HG03571 (cell line): Measurements from ENCODE around the gene MYMX.

ENCODE experiments used
- ATAC-seq: cut with Tn5 transposase; IDR thresholded peaks from one replicate; pipeline ENCODE4 v1.9.1; 2021; ENCODE audit not compliant: unreplicated experiment

MYMX gene

GRCh38 chr6:44262467-44263353 is 46.0 kb downstream of the MYMX start:
- no peak for ATAC-seq

DNA sequence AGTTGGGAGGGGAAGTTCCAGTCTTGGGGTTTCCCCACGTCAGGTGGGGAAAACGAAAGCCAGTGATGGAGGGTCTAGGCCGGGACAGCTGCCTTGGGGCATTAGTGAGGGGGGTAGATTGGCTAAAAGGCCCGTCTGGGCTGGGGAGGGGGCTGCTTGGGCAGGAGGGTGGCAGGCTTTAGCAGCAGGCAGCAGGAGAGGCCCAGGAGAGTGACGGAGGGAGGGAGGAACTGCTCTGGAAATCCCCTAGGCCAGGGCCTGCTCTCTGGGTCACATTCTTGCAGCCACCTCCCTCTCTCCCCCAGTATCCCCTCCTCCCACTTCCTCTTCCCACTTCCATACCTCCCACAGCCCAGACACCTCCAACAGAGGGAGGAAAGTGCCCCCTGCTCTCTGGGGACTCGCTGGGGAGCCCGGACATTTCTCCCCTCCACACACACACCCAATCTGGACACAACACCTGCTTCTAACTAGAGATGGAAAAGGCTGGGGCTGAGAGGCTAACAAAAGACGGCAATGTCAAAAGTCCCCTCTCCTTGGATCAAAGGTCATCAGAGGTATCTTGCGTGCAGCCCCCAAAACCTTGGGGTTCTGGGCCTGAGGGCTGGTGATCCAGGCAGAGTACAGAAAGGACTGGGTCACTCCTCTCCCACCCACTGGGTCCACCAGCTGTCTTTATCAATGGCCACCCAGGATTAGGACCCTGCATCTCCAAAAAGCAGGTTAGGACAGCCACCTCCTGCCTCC is 46.8 kb downstream of the MYMX start:
- ATAC-seq = no peak

GRCh38 chr6:44264154-44265006 is 47.7 kb downstream of the MYMX start:
- peak; percentile 29 for ATAC-seq

DNA sequence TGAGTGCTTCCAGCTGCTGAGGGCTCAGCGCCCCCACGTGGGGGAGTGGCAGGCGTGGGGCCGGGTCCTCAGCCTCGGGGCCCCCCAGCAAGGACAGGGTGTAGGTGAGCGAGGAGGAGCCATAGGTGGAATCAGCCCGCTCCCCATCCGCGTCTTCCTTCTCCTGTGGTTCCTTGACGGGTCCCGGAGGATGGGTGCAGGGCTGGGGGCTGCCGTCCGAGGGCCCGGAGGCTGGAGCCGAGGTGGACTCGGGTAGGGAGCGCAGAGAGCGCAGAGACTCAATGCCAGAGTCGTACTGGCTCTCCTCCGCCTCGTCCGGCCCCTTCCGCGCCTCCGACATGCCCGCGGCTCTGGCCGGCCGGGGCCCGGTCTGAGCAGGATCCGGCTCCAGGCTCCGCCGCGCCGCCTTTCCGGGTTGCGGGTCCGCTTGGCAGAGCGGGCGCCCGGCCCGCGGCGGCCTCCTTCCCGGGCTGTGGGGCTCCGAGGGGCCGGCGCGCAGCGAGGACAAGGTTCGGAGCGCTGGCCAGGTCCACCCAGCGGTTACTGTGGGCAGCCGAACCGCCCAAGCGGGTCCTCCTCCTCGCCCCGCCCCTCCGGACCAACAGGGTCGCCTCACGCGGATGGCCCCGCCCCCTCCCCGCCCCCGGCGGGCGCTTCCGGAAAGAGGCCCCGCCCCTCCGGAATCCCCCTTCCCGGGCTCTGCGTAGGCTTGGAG is 48.4 kb downstream of the MYMX start, which contains the start of gene NFKBIE:
NFKBIE (minus strand) TSS at position 545 of the 715 bp plus-strand sequence; CDS start at position 340, 205 bp downstream.
- ATAC-seq = peak; percentile 34

GRCh38 chr6:44265722-44266233 is 49.1 kb downstream of the MYMX start:
- ATAC-seq = no peak

DNA sequence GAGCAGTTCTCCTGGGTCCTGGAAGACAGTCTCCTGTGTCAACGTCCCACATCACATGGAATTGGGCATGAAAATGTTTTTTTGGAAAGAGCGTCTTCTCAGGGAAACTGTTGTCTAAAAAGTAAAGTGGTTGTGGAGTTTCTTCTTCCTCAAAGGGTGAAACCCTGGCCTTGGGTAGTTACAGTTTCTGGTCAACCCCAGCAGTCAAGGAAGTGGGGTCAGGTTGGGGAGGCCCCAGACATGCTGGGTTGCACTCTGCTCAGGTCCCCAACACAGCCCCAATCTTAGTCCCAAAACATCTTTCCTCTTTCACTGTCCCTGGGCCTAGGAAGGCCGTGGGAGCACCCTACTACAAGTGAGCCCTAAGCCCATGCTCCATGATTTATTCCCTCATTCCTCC is 49.6 kb downstream of the MYMX start:
- peak; percentile 27 for ATAC-seq

DNA sequence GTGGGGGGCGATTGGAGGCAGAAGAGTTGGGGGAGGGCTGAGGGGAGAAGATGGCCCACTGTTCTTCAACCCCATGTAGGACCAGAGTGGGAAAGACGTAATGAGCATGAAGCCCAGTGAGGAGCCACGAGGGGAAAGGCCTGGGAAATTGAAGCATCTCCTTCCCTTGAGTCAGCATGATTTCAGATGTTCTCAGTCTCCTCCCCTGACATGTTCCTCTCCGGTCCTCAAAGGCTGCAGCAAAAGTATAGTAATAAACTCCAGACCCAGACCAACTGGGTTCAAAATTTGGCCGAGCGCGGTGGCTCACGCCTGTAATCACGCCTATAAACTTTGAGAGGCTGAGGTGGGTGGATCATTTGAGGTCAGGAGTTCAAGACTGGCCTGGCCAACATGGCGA is 50.5 kb downstream of the MYMX start:
- no peak for ATAC-seq
